HG02852 (cell line): Measurements from ENCODE around the gene GXYLT2.

Experiments used
- ATAC-seq: cut with Tn5 transposase; IDR thresholded peaks from one replicate; pipeline ENCODE4 v1.9.1; 2021; ENCODE audit warnings: mild to moderate bottlenecking, moderate library complexity; ENCODE audit not compliant: unreplicated experiment

The GXYLT2 gene

DNA sequence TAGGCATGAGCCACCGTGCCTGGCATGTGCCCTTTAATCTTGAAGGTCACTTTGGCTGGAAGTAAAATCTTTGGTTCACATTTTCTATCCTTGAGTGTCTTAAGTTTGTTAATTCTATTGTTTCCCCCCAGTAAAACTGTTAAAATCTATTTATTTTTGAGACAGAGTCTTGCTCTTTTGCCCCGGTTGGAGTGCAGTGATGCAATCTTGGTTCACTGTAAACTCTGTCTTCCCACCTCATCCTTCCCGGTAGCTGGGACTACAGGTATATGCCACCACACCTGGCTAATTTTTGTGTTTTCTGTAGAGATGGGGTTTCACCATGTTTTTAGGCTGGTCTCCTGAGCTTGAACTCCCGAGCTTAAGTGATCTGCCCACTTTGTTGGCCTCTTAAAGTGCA, 116.5 kb downstream of the GXYLT2 start:
- no peak for ATAC-seq

DNA sequence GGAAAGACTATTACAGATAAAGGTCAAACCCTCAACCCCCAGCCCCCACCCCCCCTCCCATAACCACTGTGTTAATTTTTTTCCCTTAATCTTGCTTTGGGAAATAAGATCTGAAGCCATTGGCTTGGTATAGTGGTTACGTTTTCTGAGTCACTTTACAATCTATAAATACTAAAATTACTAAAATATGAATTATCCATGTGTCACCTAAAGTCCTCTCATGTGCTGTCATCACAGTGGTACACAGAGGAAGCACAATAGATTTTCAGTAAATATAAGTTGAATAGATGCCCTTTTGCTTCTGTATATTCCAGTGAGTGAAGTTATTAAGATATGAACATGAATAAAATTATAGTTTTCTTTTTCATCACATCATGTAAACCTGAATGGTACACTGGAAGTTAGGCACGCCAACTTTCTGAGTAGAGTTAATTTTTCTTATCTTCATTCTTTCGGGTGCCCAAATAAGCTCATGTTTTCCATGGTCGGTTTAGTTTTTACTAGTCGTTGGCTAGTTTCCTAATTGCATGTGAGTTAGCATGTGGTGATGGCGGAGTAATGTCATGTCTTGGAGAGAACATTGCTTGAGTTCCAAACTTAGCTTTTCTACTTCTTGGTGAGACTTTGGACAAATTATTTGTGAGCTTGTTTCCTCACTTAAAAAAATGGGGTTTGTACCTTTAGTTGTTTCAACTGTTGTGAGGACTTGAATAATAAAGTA, 120.3 kb downstream of the GXYLT2 start:
- no peak for ATAC-seq

DNA sequence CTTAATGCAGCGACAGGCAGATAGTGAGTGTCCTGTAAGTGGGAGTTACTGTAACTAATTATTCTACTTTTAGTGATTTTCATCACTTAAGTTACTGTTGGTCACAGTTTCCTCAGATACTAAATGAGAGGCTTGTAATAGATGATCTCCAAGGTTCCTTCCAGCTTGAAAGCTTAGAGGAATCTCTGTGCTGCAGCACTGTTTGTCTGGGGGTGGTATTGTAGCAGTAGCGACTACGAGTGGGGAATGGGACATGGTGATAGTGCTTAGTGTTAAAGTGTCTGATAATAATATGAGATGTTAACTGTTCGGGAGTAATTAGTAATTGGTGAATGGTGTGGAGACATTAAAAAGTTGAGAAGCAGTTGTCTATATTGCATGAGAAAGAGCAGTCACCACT, 121.2 kb downstream of the GXYLT2 start:
- ATAC-seq = no peak

- no peak for ATAC-seq
These were observed 121.9 kb downstream of the GXYLT2 start for GRCh38 chr3:73009750-73010149.

DNA sequence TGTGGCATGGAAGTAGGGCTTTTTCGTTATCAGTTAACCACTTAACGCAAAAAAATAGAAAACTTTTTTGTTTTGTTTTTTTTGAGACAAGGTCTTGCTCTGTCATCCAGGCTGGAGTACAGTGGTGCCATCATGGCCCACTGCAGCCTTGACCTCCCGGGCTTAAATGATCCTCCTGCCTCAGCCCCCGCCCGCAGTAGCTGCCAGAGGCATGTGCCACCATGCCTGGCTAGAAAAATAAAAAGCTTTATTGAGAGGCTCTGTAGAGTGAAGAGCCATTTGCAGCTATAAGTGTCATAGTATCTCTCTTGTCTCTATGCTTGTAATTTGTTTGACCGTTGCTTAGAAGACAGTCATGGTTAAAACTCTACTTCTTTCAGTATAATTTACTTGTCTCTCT, 122.3 kb downstream of the GXYLT2 start:
- ATAC-seq = no peak

- no peak for ATAC-seq
These were observed 130.5 kb downstream of the GXYLT2 start for GRCh38 chr3:73018298-73018697.

- no peak for ATAC-seq
These were observed 131.1 kb downstream of the GXYLT2 start for GRCh38 chr3:73018790-73019441.

- ATAC-seq = no peak
These were observed 133.5 kb downstream of the GXYLT2 start for GRCh38 chr3:73021301-73021835.

- no peak for ATAC-seq
These were observed 137.0 kb downstream of the GXYLT2 start for GRCh38 chr3:73024836-73025235.

DNA sequence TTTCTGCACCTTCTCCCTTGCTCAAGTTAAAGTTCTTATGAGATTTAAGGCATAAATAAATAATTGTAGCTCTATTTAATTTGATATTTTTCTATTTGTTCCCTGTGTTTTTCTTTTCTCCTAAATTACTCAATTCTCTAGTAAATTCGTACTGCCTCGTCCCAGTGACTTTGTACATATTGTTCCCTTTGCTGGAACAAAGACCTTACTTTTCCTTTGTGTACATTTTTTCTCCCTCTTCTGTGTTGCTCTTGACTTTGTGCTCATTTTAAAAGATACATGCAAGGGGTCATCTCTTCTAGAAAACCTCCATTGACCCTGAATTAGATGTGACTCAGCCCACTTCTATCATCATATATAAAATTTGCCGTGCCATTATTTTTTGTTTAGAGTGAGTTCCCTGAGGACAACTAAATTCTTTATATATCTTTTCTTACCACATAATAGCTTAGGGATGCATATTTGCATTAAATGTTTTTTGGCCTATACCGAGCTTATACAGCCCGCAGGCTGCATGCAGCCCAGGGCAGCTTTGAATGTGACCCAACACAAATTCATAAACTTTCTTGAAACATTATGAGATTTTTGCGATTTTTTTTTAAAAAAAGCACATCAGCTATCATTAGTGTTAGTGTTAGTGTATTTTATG, 138.4 kb downstream of the GXYLT2 start:
- no peak for ATAC-seq
